SHP77 treated with DMSO at 0.1 percent for 48 hours (cell line): ENCODE measurements around the gene SLC36A3.

Source experiments
- DNase-seq: peaks from one replicate; lab custom pipeline; 2025; lab: John Stamatoyannopoulos, UW

SLC36A3 gene

DNA sequence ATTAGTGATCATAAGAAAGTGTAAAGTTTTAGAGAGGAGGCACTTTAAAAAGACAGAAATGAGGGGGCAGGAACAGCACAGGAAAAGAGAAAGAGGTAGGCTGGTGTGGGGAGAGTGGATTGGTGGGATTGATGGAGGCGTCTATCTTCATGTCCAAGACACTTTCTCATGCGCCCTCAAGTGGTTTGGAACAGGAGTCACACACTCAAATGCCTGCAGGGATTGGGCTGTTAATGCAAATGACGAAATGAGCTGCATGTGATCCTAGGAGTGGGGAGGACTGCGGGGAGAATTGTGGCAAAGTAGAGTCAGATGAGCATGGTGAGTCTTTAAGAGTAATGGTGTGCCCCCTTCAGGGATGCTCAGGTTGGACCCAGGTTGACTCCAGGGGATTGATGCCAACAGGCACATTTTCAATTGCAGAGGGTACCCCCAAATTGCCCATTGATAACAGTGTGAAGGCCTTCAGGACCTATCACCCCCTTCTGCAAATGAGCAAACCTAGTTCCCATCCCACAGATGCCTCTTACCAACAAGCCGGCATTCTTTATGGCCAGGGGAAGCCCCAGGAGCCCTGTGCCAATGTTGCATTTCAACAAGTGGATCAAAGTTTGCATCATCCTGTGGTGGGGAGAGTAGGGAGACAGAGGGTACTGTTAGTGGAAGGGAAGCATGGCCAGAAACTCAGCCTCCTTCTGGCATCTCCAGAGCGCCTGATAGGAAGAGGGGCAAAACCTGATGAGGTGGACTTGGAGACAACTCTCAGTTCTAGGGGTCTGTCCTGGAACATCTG lies 5.3 kb downstream of the SLC36A3 start:
- no peak for DNase-seq

DNA sequence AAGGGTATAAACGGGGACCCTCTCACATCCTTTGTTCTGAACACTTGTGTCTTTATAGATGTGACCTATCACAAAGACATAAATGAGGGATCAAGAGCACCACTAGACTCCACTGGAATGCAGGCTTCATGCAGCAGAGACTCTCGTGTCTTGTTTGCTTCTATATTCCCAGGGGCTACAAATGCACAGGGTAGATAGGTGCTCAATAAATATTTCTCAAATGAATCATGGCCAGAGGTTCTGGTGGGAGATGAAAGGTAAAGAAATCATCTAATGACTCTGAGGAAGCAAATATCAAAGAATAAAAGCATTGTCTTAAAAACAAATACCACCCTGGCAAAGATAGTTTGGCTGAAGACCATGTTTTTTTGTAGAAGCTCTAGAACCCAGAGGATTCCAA lies 6.6 kb downstream of the SLC36A3 start:
- DNase-seq = no peak

DNA sequence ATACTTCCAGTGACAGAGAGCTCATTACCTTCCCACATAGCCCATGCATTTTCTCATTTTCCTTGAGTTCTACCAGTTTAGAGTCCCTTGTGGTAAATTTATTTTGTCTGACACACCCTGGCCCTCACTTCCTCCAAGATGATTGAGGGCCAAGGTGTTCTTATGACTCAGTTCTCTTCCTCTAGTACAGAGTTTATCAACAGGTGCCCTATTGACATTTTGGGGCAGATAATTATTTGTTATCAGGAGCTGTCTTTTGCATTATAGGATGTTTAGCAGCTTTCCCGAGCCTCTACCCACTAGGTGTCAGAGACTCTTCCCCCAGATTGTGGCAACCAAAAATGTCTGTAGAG lies 7.1 kb downstream of the SLC36A3 start:
- no peak for DNase-seq

DNA sequence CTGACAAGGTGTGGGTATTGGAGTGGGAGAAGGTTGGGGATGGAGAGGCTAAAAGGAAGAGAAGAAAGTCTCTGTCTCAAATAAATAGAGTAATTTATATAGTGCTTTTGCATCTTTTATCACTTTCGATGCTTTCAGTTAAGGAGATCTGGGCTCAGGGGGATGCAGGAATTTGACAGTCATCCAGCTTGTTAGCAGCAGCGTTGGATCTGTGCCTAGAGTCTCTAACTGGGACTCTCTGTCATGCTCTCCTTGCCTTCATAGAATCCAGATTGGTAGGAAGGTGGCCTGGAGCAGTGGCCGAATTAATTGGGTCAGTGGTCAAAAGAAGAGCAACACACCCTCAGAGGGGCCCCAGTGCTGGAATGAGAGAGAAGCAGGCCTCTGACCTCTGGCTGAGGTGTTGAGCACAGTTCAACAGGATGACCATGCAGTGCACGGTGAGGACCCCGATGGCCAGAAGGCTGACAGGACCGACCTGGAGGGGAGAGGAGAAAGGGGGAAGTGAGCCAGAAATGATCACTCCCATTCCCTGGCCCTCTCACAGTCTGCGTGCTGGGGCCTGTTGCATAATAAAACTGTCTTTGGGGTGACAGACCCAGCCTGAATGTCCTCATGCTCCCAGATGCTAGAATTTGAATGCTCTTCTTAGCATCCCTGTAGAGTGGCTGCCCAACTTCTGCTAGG lies 7.6 kb downstream of the SLC36A3 start:
- DNase-seq = no peak

DNA sequence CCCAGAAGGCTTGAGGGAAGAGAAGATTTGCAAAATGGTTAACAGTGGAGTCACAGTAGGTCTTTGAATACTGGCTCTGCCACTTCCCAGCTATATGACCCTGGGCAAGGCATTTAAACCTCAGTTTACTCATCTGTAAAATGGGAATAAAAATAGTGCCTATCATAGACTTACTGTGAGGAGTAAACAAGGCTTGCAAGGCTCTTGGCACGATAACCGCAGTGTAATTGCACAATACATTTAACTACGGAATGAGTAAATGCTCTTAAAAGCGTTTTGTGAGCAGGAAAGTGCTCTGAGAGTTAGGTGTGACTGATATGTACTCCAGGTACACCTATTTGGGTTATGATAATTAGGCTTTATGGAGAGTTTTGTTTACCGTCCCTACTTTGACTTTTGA lies 8.4 kb downstream of the SLC36A3 start:
- no peak for DNase-seq

DNA sequence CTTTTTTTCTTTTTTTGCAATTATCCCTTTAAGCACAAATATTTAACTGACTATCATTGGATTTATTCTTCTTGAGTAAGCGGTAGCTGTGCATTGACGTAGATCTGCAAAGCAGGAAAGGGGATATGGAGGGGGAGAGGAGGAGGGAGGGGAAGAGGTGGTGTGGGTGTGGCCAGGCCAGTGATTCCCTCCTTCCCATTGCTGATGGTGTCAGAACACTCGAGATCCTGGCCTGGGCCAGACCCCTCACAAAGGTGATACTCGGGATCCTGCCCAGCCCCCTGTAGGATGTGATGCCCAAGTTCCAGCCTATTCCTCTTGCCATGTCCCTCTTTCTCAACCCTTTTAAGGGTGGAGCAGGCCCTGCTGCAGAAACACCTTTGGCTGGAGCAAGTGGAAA lies 9.9 kb downstream of the SLC36A3 start:
- no peak for DNase-seq

DNA sequence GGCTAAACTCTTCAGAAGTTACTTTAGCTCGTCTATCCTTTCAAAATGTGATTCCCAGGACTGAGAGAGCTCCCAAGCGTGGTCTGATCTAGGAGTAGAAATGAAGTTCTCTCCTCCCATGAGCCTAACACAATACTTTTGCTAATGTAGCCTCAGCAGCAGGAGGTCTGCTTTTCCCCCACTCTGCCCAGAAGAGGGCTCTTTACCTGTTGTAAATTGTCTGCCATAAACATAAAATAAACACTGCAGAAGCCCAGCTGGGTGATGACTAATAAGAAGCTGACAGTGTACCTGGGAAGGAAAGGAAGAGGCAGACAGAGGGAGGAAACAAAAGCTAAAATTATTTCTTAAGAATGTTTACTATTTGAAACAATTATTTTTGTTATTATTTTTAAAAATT lies 15.4 kb downstream of the SLC36A3 start:
- DNase-seq = no peak

DNA sequence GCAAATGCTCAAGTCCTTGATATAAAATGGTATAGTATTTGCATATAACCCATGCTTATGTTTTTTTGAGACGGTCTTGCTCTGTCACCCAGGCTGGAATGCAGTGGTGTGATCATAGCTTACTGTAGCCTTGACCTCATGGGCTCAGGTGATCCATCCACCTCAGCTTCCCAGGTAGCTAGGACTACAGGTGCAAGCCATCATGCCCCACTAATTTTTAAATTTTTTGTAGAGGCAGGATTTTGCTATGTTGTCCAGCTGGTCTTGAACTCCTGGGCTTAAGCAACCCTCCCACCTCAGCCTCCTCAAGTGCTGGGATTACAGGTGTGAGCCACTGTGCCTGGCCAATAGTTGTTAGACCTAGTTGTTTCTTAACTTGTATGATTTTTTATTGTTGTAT lies 17.3 kb downstream of the SLC36A3 start:
- no peak for DNase-seq

DNA sequence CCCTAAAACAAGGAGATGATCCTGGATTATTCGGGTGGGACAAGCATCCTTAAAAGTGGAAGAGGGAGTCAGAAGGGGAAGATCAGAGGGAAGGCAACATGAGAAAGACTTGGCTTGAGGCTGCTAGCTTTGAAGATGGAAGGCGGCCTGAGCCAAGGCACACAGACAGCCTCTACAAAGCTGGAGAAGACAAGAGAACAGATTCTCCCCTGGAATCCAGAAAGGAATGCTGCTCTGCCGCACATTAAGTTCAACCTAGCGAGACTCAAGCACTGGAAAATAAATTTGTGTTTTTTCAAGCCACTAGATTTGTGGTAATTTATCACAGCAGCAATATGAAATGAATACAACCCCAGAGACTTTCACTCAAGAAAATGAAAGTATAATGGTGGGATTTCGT lies 17.9 kb downstream of the SLC36A3 start:
- DNase-seq = no peak

DNA sequence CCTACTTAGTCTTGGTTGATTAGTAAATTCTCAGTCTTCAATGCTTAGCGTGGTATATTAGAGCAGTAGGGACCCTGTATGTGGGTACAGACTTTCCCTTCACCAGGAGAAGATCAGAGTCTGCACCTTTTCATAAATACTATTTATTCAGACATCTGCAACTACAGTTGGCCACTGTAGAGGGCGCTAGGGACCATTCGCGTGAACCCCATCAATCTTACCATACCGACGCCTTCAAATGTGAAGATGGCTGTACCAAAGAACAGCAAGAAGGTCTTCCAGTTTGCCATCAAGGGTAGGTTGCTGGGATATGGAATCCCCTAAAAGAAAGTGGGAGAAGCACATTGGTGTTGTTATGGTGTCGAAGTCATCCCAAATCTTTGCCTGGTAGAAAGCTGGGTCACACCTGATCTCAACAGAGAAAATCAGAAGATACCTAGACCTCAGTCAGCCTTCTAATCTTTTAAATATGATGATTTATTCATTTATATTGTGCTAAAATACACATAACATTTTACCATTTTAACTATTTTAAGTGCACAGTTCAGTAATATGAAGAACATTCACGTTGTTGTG lies 19.1 kb downstream of the SLC36A3 start:
- DNase-seq = no peak

DNA sequence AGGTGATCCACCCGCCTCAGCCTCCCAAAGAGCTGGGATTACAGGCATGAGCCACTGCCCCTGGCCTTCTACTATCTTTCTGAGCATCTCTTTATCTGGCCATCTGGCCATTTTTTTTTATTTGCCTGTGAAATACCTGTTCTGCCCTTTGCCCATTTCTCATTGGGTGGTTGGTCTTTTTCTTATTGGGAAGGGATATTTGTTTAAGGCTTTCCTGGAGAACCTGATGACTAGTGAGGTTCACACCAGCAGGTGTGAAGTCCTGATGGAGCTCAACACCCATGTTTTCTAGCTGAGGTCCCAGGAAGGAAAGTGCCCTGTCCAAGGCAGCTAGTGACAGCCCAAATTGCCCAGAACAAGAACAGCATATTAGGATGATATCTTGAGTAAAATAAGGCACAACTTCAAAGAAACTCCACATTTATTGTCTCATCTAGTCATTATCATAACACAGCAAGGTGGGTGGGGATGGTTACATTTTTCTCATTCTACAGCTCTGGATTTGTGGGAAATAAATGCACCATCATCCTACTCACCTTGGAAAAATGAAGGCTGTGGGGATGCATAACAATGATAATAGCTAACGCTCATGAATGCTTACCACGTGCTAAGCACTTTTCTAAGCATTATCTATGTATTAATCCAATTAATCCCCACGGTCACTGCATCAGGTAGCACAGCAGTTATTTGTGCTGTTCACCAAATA lies 20.3 kb downstream of the SLC36A3 start:
- no peak for DNase-seq

DNA sequence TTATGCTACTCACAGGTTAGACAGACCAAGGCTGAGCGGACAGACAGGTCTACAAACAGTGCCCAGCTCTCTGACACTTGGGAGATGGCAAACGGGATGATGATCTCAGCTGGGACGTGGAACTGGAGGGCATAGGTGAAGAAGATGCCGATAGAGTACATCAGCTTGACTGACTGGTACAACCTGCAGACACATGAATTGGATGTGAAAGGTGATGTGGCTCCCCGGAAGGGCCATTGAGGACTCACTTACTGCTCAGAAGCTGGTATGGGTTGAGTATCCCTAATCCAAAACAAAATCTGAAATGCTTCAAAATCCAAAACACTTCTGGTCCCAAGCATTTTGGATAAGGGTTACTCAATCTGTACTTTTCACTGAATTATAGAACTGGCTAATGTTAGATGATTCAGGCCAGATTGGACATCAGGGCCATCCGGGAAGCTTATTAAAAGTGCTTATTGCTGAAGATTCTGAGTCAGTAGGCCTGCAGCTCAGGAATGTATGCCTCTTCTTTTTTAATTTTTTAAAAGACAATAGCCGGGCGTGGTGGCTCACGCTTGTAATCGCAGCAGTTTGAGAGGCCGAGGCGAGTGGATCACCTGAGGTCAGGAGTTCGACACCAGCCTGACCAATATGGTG lies 22.4 kb downstream of the SLC36A3 start:
- DNase-seq = no peak

DNA sequence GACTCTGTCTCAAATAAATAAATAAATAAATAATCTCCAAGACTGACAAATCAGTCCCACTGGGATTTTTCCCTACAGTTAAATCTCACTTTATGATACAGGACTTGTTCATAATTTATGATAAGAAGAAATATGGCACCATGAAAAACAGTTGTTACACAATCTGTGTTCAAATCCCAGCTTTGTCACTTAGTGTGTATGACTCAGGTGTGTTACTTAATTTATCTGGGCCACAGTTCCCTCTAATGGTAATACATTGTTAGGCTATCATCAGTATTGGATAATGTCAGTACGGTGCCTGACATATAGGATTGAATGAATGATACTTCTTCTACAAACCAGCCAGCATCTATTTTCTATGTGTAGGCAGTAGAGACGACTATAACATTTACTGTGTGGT lies 23.1 kb downstream of the SLC36A3 start:
- no peak for DNase-seq

DNA sequence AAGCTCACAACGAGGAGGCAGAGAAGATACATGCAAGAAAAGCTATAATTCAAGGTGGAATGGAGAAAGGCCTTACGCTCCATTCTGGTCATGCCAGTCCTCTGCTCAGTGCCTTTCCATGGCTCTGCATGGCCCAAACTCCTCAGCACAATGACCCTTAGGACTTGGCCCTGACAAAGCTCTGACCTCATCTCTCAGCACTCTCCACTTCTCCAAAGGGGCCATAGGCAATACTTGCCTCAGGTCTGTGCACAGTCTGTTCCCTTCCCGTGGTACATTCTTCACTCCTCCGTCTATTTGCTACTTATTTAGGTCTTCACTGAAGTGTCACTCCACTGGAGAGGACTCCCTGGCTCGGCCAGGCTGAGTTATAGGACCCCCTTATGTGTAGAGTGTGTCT lies 24.7 kb downstream of the SLC36A3 start:
- no peak for DNase-seq

DNA sequence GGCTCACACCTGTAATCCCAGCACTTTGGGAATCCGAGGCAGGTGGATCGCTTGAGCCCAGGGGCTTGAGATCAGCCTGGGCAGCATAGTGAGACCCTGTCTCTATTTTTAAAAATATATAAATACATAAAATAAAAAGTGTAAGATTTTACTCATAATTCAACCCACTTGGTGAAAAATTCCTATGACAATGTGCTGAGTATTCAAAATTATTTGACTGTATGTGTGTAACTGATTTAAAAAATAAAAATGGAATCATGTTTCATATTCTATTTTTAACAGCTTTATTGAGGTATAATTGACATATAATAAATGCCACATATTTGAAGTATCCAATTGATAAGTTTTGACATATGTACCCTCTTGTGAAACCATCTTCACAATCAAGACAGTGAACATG lies 27.8 kb downstream of the SLC36A3 start:
- DNase-seq = no peak

DNA sequence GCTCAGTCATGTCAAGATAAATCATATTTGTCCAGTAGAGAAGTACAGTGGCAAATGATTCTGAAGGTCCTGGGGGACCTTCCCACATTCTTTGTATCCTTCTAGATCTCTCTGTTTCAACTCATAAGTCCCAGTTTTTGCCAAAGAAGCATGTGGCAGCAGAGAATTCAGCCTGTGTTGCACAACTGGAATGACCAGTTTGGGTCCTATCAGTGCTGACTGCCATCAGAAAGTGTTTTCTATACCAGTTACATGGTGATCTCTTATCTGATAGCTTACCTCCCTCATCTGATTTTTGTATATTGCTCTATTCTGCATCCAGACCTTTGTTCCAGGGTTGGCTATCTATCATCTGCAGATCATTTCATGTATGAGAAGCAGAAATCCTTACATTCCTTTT lies 28.9 kb downstream of the SLC36A3 start:
- no peak for DNase-seq

DNA sequence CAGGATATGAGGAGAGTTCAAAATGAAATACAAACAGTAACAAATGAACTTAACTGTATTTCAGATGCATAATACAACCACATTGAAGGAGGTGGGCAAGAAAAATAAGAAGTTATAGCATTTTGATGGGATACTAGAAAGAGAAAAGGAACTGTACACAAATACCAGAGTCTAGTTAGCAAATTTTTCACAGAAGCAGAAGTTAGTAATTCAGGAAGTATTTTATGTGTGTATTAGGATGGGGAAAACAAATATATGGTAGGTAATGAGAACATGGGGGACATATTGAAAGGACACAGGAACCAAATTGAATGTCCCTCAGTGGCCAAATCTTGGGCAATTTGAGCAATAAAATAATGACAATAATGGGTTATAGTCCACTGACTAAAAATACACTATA lies 32.2 kb downstream of the SLC36A3 start:
- DNase-seq = no peak

DNA sequence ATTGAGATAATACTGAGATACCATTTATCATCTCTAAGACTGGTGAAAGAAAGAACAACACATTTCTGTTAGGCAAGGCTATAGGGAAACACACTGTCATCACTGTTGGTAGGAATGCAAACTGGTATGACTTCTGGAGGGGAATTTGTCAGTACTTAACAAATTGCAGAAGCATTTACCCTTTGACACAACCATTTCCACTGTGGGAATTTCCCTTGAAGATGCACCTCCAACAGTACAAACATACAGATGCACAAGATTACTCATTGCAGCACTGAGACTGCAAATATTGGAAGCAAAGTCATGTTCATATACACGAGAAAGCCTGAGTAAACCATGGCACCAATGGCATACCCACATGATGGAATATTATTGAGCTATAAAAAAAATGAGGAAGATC lies 33.0 kb downstream of the SLC36A3 start:
- no peak for DNase-seq

DNA sequence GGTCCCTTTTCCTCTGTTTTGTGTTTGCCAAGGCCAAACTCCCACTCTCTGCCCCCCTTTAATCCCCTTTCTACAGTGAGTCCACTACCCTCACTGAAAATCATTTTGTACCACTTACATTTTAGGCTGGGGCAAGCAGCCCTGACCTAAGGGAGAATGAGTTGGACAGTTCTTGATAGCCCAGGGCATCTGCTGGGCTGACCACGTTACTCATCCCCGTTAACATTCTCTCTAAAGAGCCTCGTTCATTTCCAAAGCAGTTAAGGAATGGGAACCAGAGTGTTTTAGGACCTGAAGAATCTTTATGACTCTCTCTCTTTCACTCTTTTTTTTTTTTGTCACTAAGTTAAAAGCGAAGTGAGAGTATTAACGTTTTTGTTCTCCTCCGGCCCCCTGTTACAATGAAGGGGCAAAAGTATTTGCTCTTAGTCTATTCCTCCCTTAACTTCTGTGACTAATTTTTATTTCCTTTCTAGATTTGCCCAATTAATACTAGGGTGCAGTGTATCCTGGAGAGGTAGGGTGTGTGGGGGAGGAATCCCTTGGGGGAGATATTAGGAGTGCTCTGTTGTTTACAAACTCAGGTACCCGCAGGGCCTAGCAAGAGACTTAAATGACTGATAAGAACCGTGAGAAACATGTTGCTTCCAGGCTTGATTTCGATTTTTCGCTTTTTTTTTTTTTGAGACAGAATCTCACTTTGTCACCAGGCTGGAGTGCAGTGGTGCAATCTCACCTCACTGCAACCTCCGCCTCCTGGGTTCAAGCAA lies 35.9 kb downstream of the SLC36A3 start:
- DNase-seq = no peak

DNA sequence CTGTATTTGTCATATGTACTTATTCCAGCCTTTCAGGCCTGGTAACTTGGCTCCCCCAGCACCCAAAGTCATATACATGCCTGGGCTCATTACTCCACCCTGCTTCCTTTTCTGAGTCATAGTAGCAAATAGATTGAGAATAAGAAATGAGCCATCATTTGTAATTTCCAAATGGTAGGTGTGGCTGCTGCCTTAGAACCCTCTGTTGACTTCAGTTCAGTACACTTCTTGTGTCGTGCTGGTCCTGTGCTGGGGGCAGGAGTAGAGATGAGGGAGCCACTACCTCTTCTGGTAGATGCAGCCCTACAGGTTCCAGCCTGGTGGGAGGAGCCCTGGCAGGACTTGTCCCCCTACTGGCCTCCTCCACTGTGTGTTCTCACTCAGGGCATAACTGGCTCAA lies 39.5 kb downstream of the SLC36A3 start:
- no peak for DNase-seq

DNA sequence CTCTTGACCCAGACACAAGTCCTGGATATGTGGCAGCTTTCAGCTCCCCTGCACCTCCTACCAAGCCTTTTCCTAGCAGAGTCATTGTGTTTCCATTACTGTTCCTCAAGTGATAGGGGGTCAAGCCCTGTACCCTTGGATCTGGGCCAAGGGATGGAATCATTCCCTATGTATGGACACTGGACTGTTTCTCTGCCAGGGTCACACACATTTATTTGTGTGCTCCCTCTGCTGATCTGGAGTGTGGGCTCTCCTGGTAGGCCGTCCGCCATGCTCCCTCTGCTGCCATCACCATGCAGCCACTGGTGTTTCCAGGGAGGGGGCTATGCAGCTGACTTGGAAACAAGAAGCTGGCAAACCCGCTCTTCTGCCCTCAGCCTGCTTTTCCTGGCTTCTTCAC lies 41.0 kb downstream of the SLC36A3 start:
- DNase-seq = no peak

DNA sequence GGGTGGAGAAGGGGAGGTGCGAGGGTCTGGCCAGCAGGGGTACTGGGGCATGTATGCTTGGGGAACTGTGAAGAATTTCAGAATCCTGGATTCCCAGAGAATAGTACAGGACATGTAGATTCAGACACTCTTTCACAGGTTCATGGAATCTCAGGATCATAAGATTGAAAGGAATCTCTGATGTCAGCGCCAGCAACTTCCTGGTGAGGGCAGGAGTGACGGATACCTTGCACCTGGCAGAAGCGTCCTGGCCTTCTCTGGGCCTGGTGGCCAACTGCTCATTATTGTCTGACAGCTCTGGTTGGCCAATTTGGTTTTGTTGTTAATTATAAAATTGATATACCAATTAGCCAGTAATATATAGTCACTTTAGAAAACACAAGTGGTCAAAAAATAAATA lies 43.6 kb downstream of the SLC36A3 start:
- no peak for DNase-seq
